HepG2 (cell line): ENCODE measurements around the gene INTS14. TPM values are rescaled to one million over a fixed set of nuclear protein-coding genes. Genes with fewer than 3 reads are reported as not detected.

Experiments used
- BRD4 ChIP-seq: sonication (generic); formaldehyde crosslinking; IDR thresholded peaks from 2 replicates; pipeline ENCODE4 v1.4.0; 2020; ENCODE audit warnings: missing genetic modification reagents
- CBX5 ChIP-seq: sonication (generic); formaldehyde crosslinking; IDR thresholded peaks from 2 replicates; pipeline ENCODE4 v1.4.0; 2020; ENCODE audit warnings: missing genetic modification reagents, borderline replicate concordance
- GATAD1 ChIP-seq: IDR thresholded peaks from 2 replicates; pipeline ENCODE4 v1.6.1; 2016; ENCODE audit warnings: missing genetic modification reagents, missing compliant biosample characterization
- JUND ChIP-seq: sonication (generic); formaldehyde crosslinking; IDR thresholded peaks from 2 replicates; pipeline ENCODE4 v1.8.0; 2022; ENCODE audit warnings: mild to moderate bottlenecking, missing genetic modification reagents
- KLF9 ChIP-seq: IDR thresholded peaks from 2 replicates; pipeline ENCODE4 v1.6.1; 2016; ENCODE audit warnings: low read depth
- MIER3 ChIP-seq: IDR thresholded peaks from 2 replicates; pipeline ENCODE4 v1.6.1; 2016; ENCODE audit warnings: missing compliant biosample characterization, borderline replicate concordance
- MZF1 ChIP-seq: sonication (generic); formaldehyde crosslinking; IDR thresholded peaks from 2 replicates; pipeline ENCODE4 v1.8.1; 2023; ENCODE audit warnings: mild to moderate bottlenecking, missing genetic modification reagents, borderline replicate concordance
- NCOA1 ChIP-seq: sonication (generic); formaldehyde crosslinking; IDR thresholded peaks from 2 replicates; pipeline ENCODE4 v1.9.0; 2021; ENCODE audit warnings: missing genetic modification reagents
- RELA ChIP-seq: sonication (generic); formaldehyde crosslinking; IDR thresholded peaks from 2 replicates; pipeline ENCODE4 v1.4.0; 2020; ENCODE audit warnings: missing genetic modification reagents
- TAF15 ChIP-seq: fragments of 200-400 bp; formaldehyde crosslinking; IDR thresholded peaks from one replicate; pipeline ENCODE4 v1.6.1; 2018; ENCODE audit warnings: mild to moderate bottlenecking, low read depth, low read length; ENCODE audit not compliant: poor library complexity, severe bottlenecking
- ZFP1 ChIP-seq: IDR thresholded peaks from 2 replicates; pipeline ENCODE4 v1.6.1; 2016
- ZNF224 ChIP-seq: sonication (generic); formaldehyde crosslinking; IDR thresholded peaks from 2 replicates; pipeline ENCODE4 v1.5.0; 2020; ENCODE audit warnings: mild to moderate bottlenecking, missing genetic modification reagents
- ZNF232 ChIP-seq: sonication (generic); formaldehyde crosslinking; IDR thresholded peaks from 2 replicates; pipeline ENCODE4 v1.4.0; 2020; ENCODE audit warnings: missing genetic modification reagents, borderline replicate concordance
- ZNF563 ChIP-seq: sonication (generic); formaldehyde crosslinking; IDR thresholded peaks from 2 replicates; pipeline ENCODE4 v1.8.0; 2022; ENCODE audit warnings: mild to moderate bottlenecking, moderate library complexity, missing genetic modification reagents
- ZNF577 ChIP-seq: sonication (generic); formaldehyde crosslinking; IDR thresholded peaks from 2 replicates; pipeline ENCODE4 v1.4.0; 2020; ENCODE audit warnings: mild to moderate bottlenecking, low read depth, missing genetic modification reagents, borderline replicate concordance
- ZNF598 ChIP-seq: sonication (generic); formaldehyde crosslinking; IDR thresholded peaks from 2 replicates; pipeline ENCODE4 v1.5.1; 2020; ENCODE audit warnings: mild to moderate bottlenecking, missing genetic modification reagents, borderline replicate concordance
- ZNF775 ChIP-seq: sonication (generic); formaldehyde crosslinking; IDR thresholded peaks from 2 replicates; pipeline ENCODE4 v1.4.0; 2020; ENCODE audit warnings: missing genetic modification reagents, mild to moderate bottlenecking, moderate library complexity, borderline replicate concordance
- ZSCAN25 ChIP-seq: sonication (generic); formaldehyde crosslinking; IDR thresholded peaks from 2 replicates; pipeline ENCODE4 v1.8.0; 2022; ENCODE audit warnings: mild to moderate bottlenecking, missing genetic modification reagents
- ZZZ3 ChIP-seq: sonication (generic); formaldehyde crosslinking; IDR thresholded peaks from 2 replicates; pipeline ENCODE4 v1.4.0; 2020; ENCODE audit warnings: missing genetic modification reagents, mild to moderate bottlenecking, borderline replicate concordance
- polyA plus RNA-seq, 8 experiments: library from polyadenylated mRNA; depleted of rRNA in 3 of 8; stranded (reverse) in 7 of 8; unstranded in 1 of 8; fragments of >200 nt; fragmentation: Illumina TruSeq in 4 of 8; extraction: Trizol in 4 of 8; gene quantifications; 2 replicates each; pipeline versions ENCODE4 v1.2.1 to v1.2.3, GENCODE V29; 2011 to 2016; ENCODE audit warnings: low read depth in 4 of 8, missing spikeins in 1 of 8, mixed read lengths in 1 of 8; ENCODE audit not compliant: insufficient read depth in 1 of 8
- total RNA-seq, 5 experiments: library from RNA; depleted of rRNA; stranded (reverse); fragments of >200 nt; fragmentation: Illumina TruSeq; extraction: Trizol; gene quantifications; 2 replicates each; pipeline ENCODE4 v1.2.3, GENCODE V29; 2016; ENCODE audit warnings: low read depth in 1 of 5
- TF ChIP-seq, protein P1 (sequence below): sonication (generic); formaldehyde crosslinking; IDR thresholded peaks from 2 replicates; pipeline ENCODE4 v1.4.0; 2020; ENCODE audit warnings: missing genetic modification reagents
- TF ChIP-seq, protein P2 (sequence below): sonication (generic); formaldehyde crosslinking; conservative IDR thresholded peaks from 2 replicates; pipeline ENCODE4 v1.4.0; 2020; ENCODE audit warnings: missing genetic modification reagents
- TF ChIP-seq, protein P3 (sequence below): sonication (generic); IDR thresholded peaks from 2 replicates; pipeline ENCODE4 v1.6.1; 2016; ENCODE audit warnings: low read depth, borderline replicate concordance
- TF ChIP-seq, protein P4 (sequence below): sonication (generic); formaldehyde crosslinking; IDR thresholded peaks from 2 replicates; pipeline ENCODE4 v1.4.0; 2020; ENCODE audit warnings: mild to moderate bottlenecking, missing genetic modification reagents
- TF ChIP-seq, protein P5 (sequence below): sonication (generic); formaldehyde crosslinking; IDR thresholded peaks from 2 replicates; pipeline ENCODE4 v1.5.0; 2020; ENCODE audit warnings: missing genetic modification reagents
- TF ChIP-seq, protein P6 (sequence below): sonication (generic); formaldehyde crosslinking; IDR thresholded peaks from 2 replicates; pipeline ENCODE4 v1.4.0; 2020; ENCODE audit warnings: mild to moderate bottlenecking, missing genetic modification reagents

The INTS14 gene
- total and polyA plus RNA-seq, 2 of the 13 experiments (the other 11 are each of a cell fraction or from before 2014, with no cell fraction given): 41.4 to 52.0 TPM

DNA sequence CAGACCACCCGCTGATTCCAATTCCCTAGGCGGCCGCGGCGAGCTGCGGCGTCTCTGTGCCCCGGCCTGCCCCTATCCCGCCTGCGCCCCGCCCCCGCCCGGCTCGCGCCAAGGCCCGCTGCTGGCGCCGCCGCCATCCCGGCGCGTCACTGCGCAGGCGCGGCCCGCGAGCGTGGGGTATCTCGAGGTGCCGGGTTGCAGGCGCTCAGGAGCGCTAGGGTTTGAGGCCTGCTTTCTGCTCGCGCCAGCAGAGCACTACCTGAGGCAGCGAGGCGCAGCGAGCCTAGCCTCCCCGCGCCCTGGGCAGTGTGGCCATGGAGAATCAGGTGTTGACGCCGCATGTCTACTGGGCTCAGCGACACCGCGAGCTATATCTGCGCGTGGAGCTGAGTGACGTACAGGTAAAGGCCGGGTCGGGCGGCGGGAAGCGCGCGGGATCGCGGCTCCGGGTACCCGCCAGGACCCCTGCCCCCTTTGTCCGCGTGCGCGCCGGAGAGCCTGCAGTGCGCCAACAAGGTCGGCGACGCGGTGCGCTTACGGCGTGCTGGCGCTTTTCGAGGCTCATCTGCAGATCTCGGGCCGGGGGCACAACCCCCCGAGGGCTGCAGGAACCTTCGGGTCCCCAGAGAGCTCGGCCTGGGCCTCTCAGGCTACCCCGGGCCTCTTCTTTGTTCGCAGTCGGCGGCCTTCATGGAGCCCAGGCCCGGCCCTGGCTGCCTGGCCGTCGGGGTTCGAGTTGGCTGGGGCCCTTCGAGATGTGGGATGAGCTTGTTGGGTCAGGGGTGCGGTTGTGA lies 80.4 kb downstream of the INTS14 start, which contains the start of gene HACD3 (continued):
- TF ChIP-seq ZNF775 (CRISPR knock-in tag) (no peak), ZZZ3 (no peak), GATAD1 (CRISPR knock-in tag) (no peak; the same call in 1 of the 2 replicates), KLF9 (CRISPR knock-in tag) (peak; percentile 38), ZNF577 (0 out of 2 replicates have a peak, but pooled peaks have one; percentile 59), ZNF563 (CRISPR knock-in tag) (peak; percentile 98), ZNF232 (CRISPR knock-in tag) (peak; percentile 71; the same call in 1 of the 2 replicates), JUND (0 out of 2 replicates have a peak, but pooled peaks have one; percentile 29), ZFP1 (CRISPR knock-in tag) (no peak), TAF15 (peak; percentile 52), BRD4 (CRISPR knock-in tag) (peak; percentile 91), NCOA1 (no peak), RELA (CRISPR knock-in tag) (0 out of 2 replicates have a peak, but pooled peaks have one; percentile 66), CBX5 (peak; percentile 39; the same call in 1 of the 2 replicates), ZNF224 (CRISPR knock-in tag) (no peak), MZF1 (peak; percentile 80; the same call in 1 of the 2 replicates), ZSCAN25 (CRISPR knock-in tag) (no peak), ZNF598 (peak; percentile 82; the same call in 1 of the 2 replicates), MIER3 (CRISPR knock-in tag) (no peak)
- TF ChIP-seq, protein P1, sequence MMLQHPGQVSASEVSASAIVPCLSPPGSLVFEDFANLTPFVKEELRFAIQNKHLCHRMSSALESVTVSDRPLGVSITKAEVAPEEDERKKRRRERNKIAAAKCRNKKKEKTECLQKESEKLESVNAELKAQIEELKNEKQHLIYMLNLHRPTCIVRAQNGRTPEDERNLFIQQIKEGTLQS: no peak
- TF ChIP-seq, protein P2, sequence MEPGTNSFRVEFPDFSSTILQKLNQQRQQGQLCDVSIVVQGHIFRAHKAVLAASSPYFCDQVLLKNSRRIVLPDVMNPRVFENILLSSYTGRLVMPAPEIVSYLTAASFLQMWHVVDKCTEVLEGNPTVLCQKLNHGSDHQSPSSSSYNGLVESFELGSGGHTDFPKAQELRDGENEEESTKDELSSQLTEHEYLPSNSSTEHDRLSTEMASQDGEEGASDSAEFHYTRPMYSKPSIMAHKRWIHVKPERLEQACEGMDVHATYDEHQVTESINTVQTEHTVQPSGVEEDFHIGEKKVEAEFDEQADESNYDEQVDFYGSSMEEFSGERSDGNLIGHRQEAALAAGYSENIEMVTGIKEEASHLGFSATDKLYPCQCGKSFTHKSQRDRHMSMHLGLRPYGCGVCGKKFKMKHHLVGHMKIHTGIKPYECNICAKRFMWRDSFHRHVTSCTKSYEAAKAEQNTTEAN: peak; percentile 60
- TF ChIP-seq, protein P3, sequence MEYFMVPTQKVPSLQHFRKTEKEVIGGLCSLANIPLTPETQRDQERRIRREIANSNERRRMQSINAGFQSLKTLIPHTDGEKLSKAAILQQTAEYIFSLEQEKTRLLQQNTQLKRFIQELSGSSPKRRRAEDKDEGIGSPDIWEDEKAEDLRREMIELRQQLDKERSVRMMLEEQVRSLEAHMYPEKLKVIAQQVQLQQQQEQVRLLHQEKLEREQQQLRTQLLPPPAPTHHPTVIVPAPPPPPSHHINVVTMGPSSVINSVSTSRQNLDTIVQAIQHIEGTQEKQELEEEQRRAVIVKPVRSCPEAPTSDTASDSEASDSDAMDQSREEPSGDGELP: no peak
- TF ChIP-seq, protein P4, sequence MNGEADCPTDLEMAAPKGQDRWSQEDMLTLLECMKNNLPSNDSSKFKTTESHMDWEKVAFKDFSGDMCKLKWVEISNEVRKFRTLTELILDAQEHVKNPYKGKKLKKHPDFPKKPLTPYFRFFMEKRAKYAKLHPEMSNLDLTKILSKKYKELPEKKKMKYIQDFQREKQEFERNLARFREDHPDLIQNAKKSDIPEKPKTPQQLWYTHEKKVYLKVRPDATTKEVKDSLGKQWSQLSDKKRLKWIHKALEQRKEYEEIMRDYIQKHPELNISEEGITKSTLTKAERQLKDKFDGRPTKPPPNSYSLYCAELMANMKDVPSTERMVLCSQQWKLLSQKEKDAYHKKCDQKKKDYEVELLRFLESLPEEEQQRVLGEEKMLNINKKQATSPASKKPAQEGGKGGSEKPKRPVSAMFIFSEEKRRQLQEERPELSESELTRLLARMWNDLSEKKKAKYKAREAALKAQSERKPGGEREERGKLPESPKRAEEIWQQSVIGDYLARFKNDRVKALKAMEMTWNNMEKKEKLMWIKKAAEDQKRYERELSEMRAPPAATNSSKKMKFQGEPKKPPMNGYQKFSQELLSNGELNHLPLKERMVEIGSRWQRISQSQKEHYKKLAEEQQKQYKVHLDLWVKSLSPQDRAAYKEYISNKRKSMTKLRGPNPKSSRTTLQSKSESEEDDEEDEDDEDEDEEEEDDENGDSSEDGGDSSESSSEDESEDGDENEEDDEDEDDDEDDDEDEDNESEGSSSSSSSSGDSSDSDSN (CRISPR knock-in tag): peak; percentile 91
- TF ChIP-seq, protein P5, sequence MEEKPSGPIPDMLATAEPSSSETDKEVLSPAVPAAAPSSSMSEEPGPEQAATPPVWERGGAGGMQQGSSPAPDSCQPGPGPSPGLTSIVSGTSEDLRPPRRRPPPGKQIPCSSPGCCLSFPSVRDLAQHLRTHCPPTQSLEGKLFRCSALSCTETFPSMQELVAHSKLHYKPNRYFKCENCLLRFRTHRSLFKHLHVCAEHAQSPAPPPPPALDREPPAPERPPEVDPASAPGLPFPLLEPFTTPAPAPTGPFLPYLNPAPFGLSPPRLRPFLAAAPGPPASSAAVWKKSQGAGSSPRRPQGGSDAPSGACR (CRISPR knock-in tag): no peak
- TF ChIP-seq, protein P6, sequence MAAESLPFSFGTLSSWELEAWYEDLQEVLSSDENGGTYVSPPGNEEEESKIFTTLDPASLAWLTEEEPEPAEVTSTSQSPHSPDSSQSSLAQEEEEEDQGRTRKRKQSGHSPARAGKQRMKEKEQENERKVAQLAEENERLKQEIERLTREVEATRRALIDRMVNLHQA (CRISPR knock-in tag): no peak
